Mesendoderm (in vitro differentiated cells): ENCODE data around the gene GTF3C1.

Experiments
- DNase-seq: peaks from one replicate; pipeline ENCODE4 v3.0.0; 2013
- H2AK5ac ChIP-seq: 2 replicates; pipeline ENCODE4 v1.6.1; 2013; ENCODE audit warnings: low read length, inconsistent platforms
- H2BK120ac ChIP-seq: 2 replicates; pipeline ENCODE4 v1.6.1; 2013; ENCODE audit warnings: low read depth, mild to moderate bottlenecking, low read length, moderate library complexity, mixed read lengths
- H2BK15ac ChIP-seq: replicated peaks from 2 replicates; pipeline ENCODE4 v1.6.1; 2013; ENCODE audit warnings: low read depth, mild to moderate bottlenecking, moderate library complexity
- H2BK5ac ChIP-seq: 2 replicates; pipeline ENCODE4 v1.6.1; 2013; ENCODE audit warnings: low read length, inconsistent platforms
- H3K18ac ChIP-seq: 2 replicates; pipeline ENCODE4 v1.6.1; 2013; ENCODE audit warnings: mild to moderate bottlenecking, low read length, mixed read lengths
- H3K23ac ChIP-seq: one replicate; pipeline ENCODE4 v1.6.1; 2013; ENCODE audit warnings: low read length
- H3K27ac ChIP-seq: 2 replicates; pipeline ENCODE4 v1.5.1; 2013; ENCODE audit warnings: low read depth, mild to moderate bottlenecking, inconsistent platforms, low read length, moderate library complexity
- H3K27me3 ChIP-seq: 2 replicates; pipeline ENCODE4 v1.6.1; 2013; ENCODE audit warnings: low read length, control low read depth, mild to moderate bottlenecking, inconsistent platforms; ENCODE audit not compliant: insufficient read depth, poor library complexity
- H3K36me3 ChIP-seq: 2 replicates; pipeline ENCODE4 v1.6.1; 2013; ENCODE audit warnings: low read length, inconsistent platforms; ENCODE audit not compliant: control insufficient read depth, insufficient read depth
- H3K4ac ChIP-seq: one replicate; pipeline ENCODE4 v1.6.1; 2013; ENCODE audit warnings: low read depth, mild to moderate bottlenecking, low read length, moderate library complexity
- H3K4me1 ChIP-seq: 2 replicates; pipeline ENCODE4 v1.6.1; 2013; ENCODE audit warnings: low read depth, low read length, inconsistent platforms; ENCODE audit not compliant: control insufficient read depth
- H3K4me2 ChIP-seq: 2 replicates; pipeline ENCODE4 v1.6.1; 2013; ENCODE audit warnings: low read length
- H3K4me3 ChIP-seq: 2 replicates; pipeline ENCODE4 v1.5.1; 2013; ENCODE audit warnings: mild to moderate bottlenecking, low read length
- H3K56ac ChIP-seq: one replicate; pipeline ENCODE4 v1.6.1; 2013; ENCODE audit warnings: low read length
- H3K79me1 ChIP-seq: 2 replicates; pipeline ENCODE4 v1.6.1; 2013; ENCODE audit warnings: low read length, inconsistent platforms
- H3K79me2 ChIP-seq: 2 replicates; pipeline ENCODE4 v1.6.1; 2013; ENCODE audit warnings: mild to moderate bottlenecking, low read length; ENCODE audit not compliant: control insufficient read depth, insufficient read depth
- H3K9ac ChIP-seq: 2 replicates; pipeline ENCODE4 v1.6.1; 2013; ENCODE audit warnings: low read length, inconsistent platforms
- H4K5ac ChIP-seq: one replicate; pipeline ENCODE4 v1.6.1; 2013; ENCODE audit warnings: low read length
- H4K8ac ChIP-seq: one replicate; pipeline ENCODE4 v1.6.1; 2013; ENCODE audit warnings: low read depth, mild to moderate bottlenecking, control low read depth, low read length, moderate library complexity
- WGBS: extraction: QIAGEN DNeasy Blood & Tissue Kit; methylation state at CpG from one replicate; pipeline ENCODE4 v1.1.7; 2013; ENCODE audit warnings: low lambda C conversion rate, missing lambda C conversion rate; ENCODE audit not compliant: insufficient coverage; ENCODE audit errors: extremely low coverage; 5-methylcytosine and 5-hydroxymethylcytosine counted together

The GTF3C1 gene

GRCh38 chr16:27489421-27489820 lies 60.3 kb downstream of the GTF3C1 start:
- H2BK15ac ChIP-seq = no peak overlapping the region
- H3K4me1 ChIP-seq = peaks cover 2% of the 10 kb centered on the region
- H3K27me3 ChIP-seq = no peaks in the 10 kb centered on the region
- no peak overlapping the region for H3K18ac ChIP-seq
- H3K79me2 ChIP-seq = no peaks in the 10 kb centered on the region
- no peaks in the 10 kb centered on the region for H3K79me1 ChIP-seq
- no peak overlapping the region for H2AK5ac ChIP-seq
- no peak overlapping the region for H2BK5ac ChIP-seq
- H3K9ac ChIP-seq = no peak overlapping the region
- H3K4me3 ChIP-seq = no peak overlapping the region
- H2BK120ac ChIP-seq = no peak overlapping the region
- H3K4me2 ChIP-seq = no peak overlapping the region
- no peak overlapping the region for H4K8ac ChIP-seq
- no peak overlapping the region for H4K5ac ChIP-seq
- WGBS = no CpG with 5 or more reads among the region's 21 CpGs
- no peak overlapping the region for H3K4ac ChIP-seq
- DNase-seq = no peak
- no peak overlapping the region for H3K56ac ChIP-seq
- H3K23ac ChIP-seq = no peak overlapping the region
- H3K36me3 ChIP-seq = peaks cover 22% of the 10 kb centered on the region
- H3K27ac ChIP-seq = no peak overlapping the region

GRCh38 chr16:27486760-27487159 lies 63.0 kb downstream of the GTF3C1 start:
- Histone ChIP-seq H3K4ac (no peak overlapping the region), H2BK15ac (no peak overlapping the region), H3K27me3 (no peaks in the 10 kb centered on the region), H3K56ac (no peak overlapping the region), H3K79me2 (no peaks in the 10 kb centered on the region), H3K4me2 (no peak overlapping the region), H2BK120ac (no peak overlapping the region), H3K27ac (no peak overlapping the region), H2BK5ac (no peak overlapping the region), H3K4me1 (no peaks in the 10 kb centered on the region), H3K18ac (no peak overlapping the region), H4K8ac (no peak overlapping the region), H3K79me1 (no peaks in the 10 kb centered on the region), H3K36me3 (peaks cover 40% of the 10 kb centered on the region), H4K5ac (no peak overlapping the region), H3K23ac (no peak overlapping the region), H2AK5ac (no peak overlapping the region), H3K9ac (no peak overlapping the region), H3K4me3 (no peak overlapping the region)
- no CpG with 5 or more reads among the region's 3 CpGs for WGBS
- DNase-seq = no peak

- Histone ChIP-seq H2BK120ac (no peak overlapping the region), H4K5ac (no peak overlapping the region), H2BK15ac (no peak overlapping the region), H3K4ac (no peak overlapping the region), H3K79me2 (no peaks in the 10 kb centered on the region), H2AK5ac (no peak overlapping the region), H3K4me2 (no peak overlapping the region), H3K27ac (no peak overlapping the region), H3K56ac (no peak overlapping the region), H3K36me3 (peaks cover 39% of the 10 kb centered on the region), H3K9ac (no peak overlapping the region), H3K27me3 (no peaks in the 10 kb centered on the region), H3K18ac (no peak overlapping the region), H3K4me3 (no peak overlapping the region), H4K8ac (no peak overlapping the region), H2BK5ac (no peak overlapping the region), H3K79me1 (no peaks in the 10 kb centered on the region), H3K4me1 (no peaks in the 10 kb centered on the region), H3K23ac (no peak overlapping the region)
- no peak for DNase-seq
- WGBS = no CpG with 5 or more reads among the region's 8 CpGs
These were observed 63.4 kb downstream of the GTF3C1 start for GRCh38 chr16:27486344-27486743.

GRCh38 chr16:27485811-27486210 lies 63.9 kb downstream of the GTF3C1 start:
- H4K5ac ChIP-seq = no peak overlapping the region
- no CpG with 5 or more reads among the region's 11 CpGs for WGBS
- no peak for DNase-seq
- no peak overlapping the region for H3K18ac ChIP-seq
- H3K23ac ChIP-seq = no peak overlapping the region
- no peak overlapping the region for H2BK15ac ChIP-seq
- H3K36me3 ChIP-seq = peaks cover 39% of the 10 kb centered on the region
- H3K4me3 ChIP-seq = no peak overlapping the region
- no peak overlapping the region for H3K56ac ChIP-seq
- no peak overlapping the region for H3K4ac ChIP-seq
- H3K27me3 ChIP-seq = no peaks in the 10 kb centered on the region
- no peak overlapping the region for H2AK5ac ChIP-seq
- H3K79me2 ChIP-seq = no peaks in the 10 kb centered on the region
- H2BK120ac ChIP-seq = no peak overlapping the region
- no peak overlapping the region for H3K9ac ChIP-seq
- H3K4me1 ChIP-seq = no peaks in the 10 kb centered on the region
- H4K8ac ChIP-seq = no peak overlapping the region
- no peak overlapping the region for H3K27ac ChIP-seq
- no peak overlapping the region for H2BK5ac ChIP-seq
- no peak overlapping the region for H3K4me2 ChIP-seq
- no peaks in the 10 kb centered on the region for H3K79me1 ChIP-seq

- Histone ChIP-seq H3K4me1 (no peaks in the 10 kb centered on the region), H3K79me2 (no peaks in the 10 kb centered on the region), H2BK15ac (no peak overlapping the region), H3K56ac (no peak overlapping the region), H3K9ac (no peak overlapping the region), H2AK5ac (no peak overlapping the region), H3K4ac (no peak overlapping the region), H4K8ac (no peak overlapping the region), H3K36me3 (peaks cover 40% of the 10 kb centered on the region), H3K27me3 (no peaks in the 10 kb centered on the region), H3K79me1 (no peaks in the 10 kb centered on the region), H4K5ac (no peak overlapping the region), H2BK120ac (no peak overlapping the region), H3K4me2 (no peak overlapping the region), H3K27ac (no peak overlapping the region), H3K4me3 (no peak overlapping the region), H3K18ac (no peak overlapping the region), H3K23ac (no peak overlapping the region), H2BK5ac (no peak overlapping the region)
- no CpG with 5 or more reads among the region's 9 CpGs for WGBS
- DNase-seq = no peak
These were observed 64.6 kb downstream of the GTF3C1 start for GRCh38 chr16:27485126-27485525.

- no peak overlapping the region for H3K56ac ChIP-seq
- no peak for DNase-seq
- no peaks in the 10 kb centered on the region for H3K79me1 ChIP-seq
- H4K5ac ChIP-seq = no peak overlapping the region
- H3K27me3 ChIP-seq = no peaks in the 10 kb centered on the region
- WGBS = no CpG with 5 or more reads among the region's 5 CpGs
- H3K18ac ChIP-seq = no peak overlapping the region
- H3K4me1 ChIP-seq = no peaks in the 10 kb centered on the region
- no peak overlapping the region for H3K4me2 ChIP-seq
- no peaks in the 10 kb centered on the region for H3K79me2 ChIP-seq
- H3K9ac ChIP-seq = no peak overlapping the region
- peaks cover 36% of the 10 kb centered on the region for H3K36me3 ChIP-seq
- H2AK5ac ChIP-seq = no peak overlapping the region
- H4K8ac ChIP-seq = no peak overlapping the region
- H2BK15ac ChIP-seq = no peak overlapping the region
- no peak overlapping the region for H3K4me3 ChIP-seq
- H2BK120ac ChIP-seq = no peak overlapping the region
- H3K4ac ChIP-seq = no peak overlapping the region
- H3K23ac ChIP-seq = no peak overlapping the region
- no peak overlapping the region for H2BK5ac ChIP-seq
- no peak overlapping the region for H3K27ac ChIP-seq
These were observed 66.1 kb downstream of the GTF3C1 start for GRCh38 chr16:27483624-27484023.
